ENCODE results near the gene PLP1. TPM values are rescaled to one million over a fixed set of nuclear protein-coding genes. Genes with fewer than 3 reads are reported as not detected.
A peak's percentile ranks its signal among the peaks of the same experiment; 100 is the strongest.

The PLP1 gene
- total RNA-seq, 2 donors from 2014 or later = 5.1 to 16.0 TPM

- Mint-ChIP-seq H3K27me3 (ENCODE audit: insufficient read depth) (peaks cover 33% of the 10 kb centered on the region), H3K36me3 (ENCODE audit: low read depth) (no peaks in the 10 kb centered on the region), H3K4me1 (peaks cover 46% of the 10 kb centered on the region), H3K27ac (peak overlapping the region; percentile 41), H3K4me3 (no peak overlapping the region), H3K9me3 (no peaks in the 10 kb centered on the region)
- WGBS, 2 experiments (ENCODE audit: insufficient coverage in 1 of 2, insufficient read length in 1 of 2) = 81% methylated on average over 4 of the region's 4 CpGs; no CpG with 5 or more reads in 1 of the 2 experiments
- H3K9ac ChIP-seq (ENCODE audit: extremely low read depth, low read length, poor library complexity, severe bottlenecking) = no peak overlapping the region
- H3K27me3 ChIP-seq (ENCODE audit: control insufficient read depth, insufficient read depth, low read length, poor library complexity, severe bottlenecking) = peaks cover 3% of the 10 kb centered on the region
- no peak overlapping the region for H3K4me3 ChIP-seq (ENCODE audit: low read length)
- H3K27ac ChIP-seq (ENCODE audit: low read depth, low read length) = no peak overlapping the region
- no peak for TF ChIP-seq CTCF (conservative IDR thresholded peaks at IDR 0.05)
- no peak for DNase-seq
- H3K4me1 ChIP-seq (ENCODE audit: control insufficient read depth, insufficient read depth, low read length) = peaks cover 11% of the 10 kb centered on the region
- no peaks in the 10 kb centered on the region for H3K36me3 ChIP-seq (ENCODE audit: control insufficient read depth, insufficient read depth, low read length)
- no peaks in the 10 kb centered on the region for H3K9me3 ChIP-seq (ENCODE audit: control insufficient read depth, low read length)
Measured at GRCh38 chrX:103734125-103734760, 42.4 kb upstream of the PLP1 start.

GRCh38 chrX:103737696-103738095 is 38.9 kb upstream of the PLP1 start:
- Mint-ChIP-seq H3K4me3 (no peak overlapping the region), H3K27me3 (ENCODE audit: insufficient read depth) (peaks cover 27% of the 10 kb centered on the region), H3K27ac (no peak overlapping the region), H3K36me3 (ENCODE audit: low read depth) (no peaks in the 10 kb centered on the region), H3K4me1 (peaks cover 27% of the 10 kb centered on the region), H3K9me3 (no peaks in the 10 kb centered on the region)
- Histone ChIP-seq H3K27ac (ENCODE audit: low read depth, low read length) (no peak overlapping the region), H3K36me3 (ENCODE audit: control insufficient read depth, insufficient read depth, low read length) (no peaks in the 10 kb centered on the region), H3K4me1 (ENCODE audit: control insufficient read depth, insufficient read depth, low read length) (peaks cover 5% of the 10 kb centered on the region), H3K4me3 (ENCODE audit: low read length) (no peak overlapping the region), H3K9ac (ENCODE audit: extremely low read depth, low read length, poor library complexity, severe bottlenecking) (no peak overlapping the region), H3K27me3 (ENCODE audit: control insufficient read depth, insufficient read depth, low read length, poor library complexity, severe bottlenecking) (peaks cover 7% of the 10 kb centered on the region), H3K9me3 (ENCODE audit: control insufficient read depth, low read length) (no peaks in the 10 kb centered on the region)
- TF ChIP-seq CTCF (conservative IDR thresholded peaks at IDR 0.05) = no peak
- DNase-seq = no peak

GRCh38 chrX:103739421-103739820 is 37.2 kb upstream of the PLP1 start:
- Mint-ChIP-seq H3K36me3 (ENCODE audit: low read depth) (no peaks in the 10 kb centered on the region), H3K27me3 (ENCODE audit: insufficient read depth) (peaks cover 27% of the 10 kb centered on the region), H3K4me3 (no peak overlapping the region), H3K4me1 (peaks cover 22% of the 10 kb centered on the region), H3K27ac (no peak overlapping the region), H3K9me3 (no peaks in the 10 kb centered on the region)
- Histone ChIP-seq H3K4me3 (ENCODE audit: low read length) (no peak overlapping the region), H3K4me1 (ENCODE audit: control insufficient read depth, insufficient read depth, low read length) (peaks cover 1% of the 10 kb centered on the region), H3K36me3 (ENCODE audit: control insufficient read depth, insufficient read depth, low read length) (no peaks in the 10 kb centered on the region), H3K9ac (ENCODE audit: extremely low read depth, low read length, poor library complexity, severe bottlenecking) (no peak overlapping the region), H3K9me3 (ENCODE audit: control insufficient read depth, low read length) (no peaks in the 10 kb centered on the region), H3K27ac (ENCODE audit: low read depth, low read length) (no peak overlapping the region), H3K27me3 (ENCODE audit: control insufficient read depth, insufficient read depth, low read length, poor library complexity, severe bottlenecking) (peaks cover 7% of the 10 kb centered on the region)
- TF ChIP-seq CTCF (conservative IDR thresholded peaks at IDR 0.05) = no peak
- no peak for DNase-seq
- WGBS, 2 experiments (ENCODE audit: insufficient coverage in 1 of 2, insufficient read length in 1 of 2) = 80 to 83% methylated on average over 1 of the region's 1 CpG
